ENCODE data around the gene C16orf87. TPM values are rescaled to one million over a fixed set of nuclear protein-coding genes. Genes with fewer than 3 reads are reported as not detected.
"Not testable (repeated sequence)": the region's sequence is repeated elsewhere in the genome, so short reads cannot be mapped to it uniquely, and the experiment has no call there.

Gene C16orf87, protein sequence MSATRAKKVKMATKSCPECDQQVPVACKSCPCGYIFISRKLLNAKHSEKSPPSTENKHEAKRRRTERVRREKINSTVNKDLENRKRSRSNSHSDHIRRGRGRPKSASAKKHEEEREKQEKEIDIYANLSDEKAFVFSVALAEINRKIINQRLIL
- polyA plus RNA-seq (ENCODE audit: insufficient read length in 4 of 4): 10 to 100 TPM; 20.3 to 36.7 (median 29.6) TPM

DNA sequence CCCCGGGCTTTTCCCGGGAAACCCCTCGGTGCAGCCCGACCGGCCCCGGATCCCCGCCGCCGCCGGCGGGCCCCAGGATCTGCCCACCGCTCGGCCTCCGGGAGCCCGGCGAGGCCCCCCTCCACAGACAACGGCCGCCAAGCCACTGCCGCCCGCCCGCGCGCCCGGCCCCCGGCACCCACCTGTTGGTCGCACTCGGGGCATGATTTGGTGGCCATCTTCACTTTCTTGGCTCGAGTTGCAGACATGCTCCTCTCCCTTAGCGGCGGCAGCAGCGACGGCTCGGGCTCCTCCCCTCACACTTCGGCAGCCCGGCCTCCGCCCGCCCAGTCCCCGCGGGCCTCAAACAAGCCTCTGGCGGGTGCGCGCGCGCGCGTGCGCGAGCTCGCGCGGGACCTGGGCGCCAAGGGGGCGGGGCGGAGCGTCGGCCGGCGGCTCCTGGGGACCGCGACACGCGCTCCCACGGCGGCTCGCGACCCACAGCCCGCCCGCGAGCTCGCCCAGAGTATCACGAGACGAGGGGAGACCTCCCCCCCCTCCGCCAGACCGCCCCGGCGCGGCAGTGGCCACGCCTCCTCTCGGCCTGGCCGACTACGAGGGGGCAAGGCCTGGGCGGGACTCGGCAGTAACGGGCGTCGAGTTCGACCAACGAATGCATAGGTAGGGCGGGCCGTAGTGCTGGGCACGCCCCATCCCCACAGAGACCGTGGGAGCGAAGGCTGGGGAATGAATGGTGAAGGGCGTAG lies at the start of gene C16orf87:
TSS of gene C16orf87 (minus strand) at position 279 of the 746 bp plus-strand sequence. CDS start at position 248, 31 bp downstream.
- peak; percentile 82 to 85 (median 84) for DNase-seq (ENCODE audit: low read depth in 4 of 4, low spot score in 3 of 4)

DNA sequence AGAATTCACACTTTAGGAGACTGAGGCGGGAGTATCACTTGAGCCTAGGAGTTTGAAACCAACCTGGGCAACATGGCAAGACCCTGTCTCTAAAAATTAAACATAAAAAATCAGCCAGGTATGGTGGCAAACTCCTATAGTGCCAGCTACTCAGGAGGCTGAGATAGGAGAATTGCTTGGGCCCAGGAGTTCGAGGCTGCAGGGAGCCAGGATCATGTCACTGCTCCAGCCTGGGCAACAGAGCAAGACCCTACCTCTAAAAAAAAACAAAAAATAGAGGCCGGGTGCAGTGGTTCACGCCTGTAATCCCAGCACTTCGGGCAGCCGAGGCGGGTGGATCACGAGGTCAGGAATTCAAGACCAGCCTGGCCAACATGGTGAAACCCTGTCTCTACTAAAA lies 44.3 kb upstream of the C16orf87 start:
- no peak for DNase-seq (ENCODE audit: low read depth in 4 of 4, low spot score in 3 of 4)

DNA sequence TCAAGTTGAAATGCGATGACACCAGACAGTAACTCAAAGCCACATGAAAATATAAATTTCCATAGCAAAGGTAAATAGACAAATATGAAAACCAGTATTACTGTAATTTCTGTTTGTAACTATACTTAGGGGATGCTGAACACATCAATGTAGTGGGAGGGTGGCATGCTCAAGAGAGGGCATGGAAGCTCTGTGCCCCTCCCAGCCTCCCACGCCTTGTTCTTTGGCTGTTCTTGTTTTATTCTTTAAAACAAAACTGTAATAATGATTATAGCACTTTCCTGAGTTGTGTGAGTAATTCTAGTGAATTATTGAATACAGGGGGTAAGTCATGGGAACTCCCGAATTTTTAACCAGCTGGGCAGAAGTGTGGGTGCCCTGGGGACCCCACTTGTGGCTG lies 42.2 kb upstream of the C16orf87 start:
- DNase-seq (ENCODE audit: low read depth in 4 of 4, low spot score in 3 of 4): no peak

DNA sequence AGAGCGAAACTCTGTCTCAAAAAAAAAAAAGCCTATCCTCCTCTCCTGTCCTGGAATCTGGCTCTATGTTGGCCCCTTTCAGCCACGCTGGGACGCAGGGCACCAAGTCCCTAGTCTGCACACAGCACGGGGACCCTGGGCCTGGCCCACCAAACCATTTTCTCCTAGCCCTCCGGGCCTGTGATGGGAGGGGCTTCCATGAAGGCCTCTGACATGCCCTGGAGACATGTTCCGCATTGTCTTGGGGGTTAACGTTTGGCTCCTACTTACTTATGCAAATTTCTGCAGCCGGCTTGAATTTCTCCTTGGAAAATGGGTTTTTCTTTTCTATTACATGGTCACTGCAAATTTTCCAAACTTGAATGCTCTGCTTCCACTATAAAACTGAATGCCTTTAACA lies 40.6 kb upstream of the C16orf87 start:
- DNase-seq (ENCODE audit: low read depth in 4 of 4, low spot score in 3 of 4): no peak

DNA sequence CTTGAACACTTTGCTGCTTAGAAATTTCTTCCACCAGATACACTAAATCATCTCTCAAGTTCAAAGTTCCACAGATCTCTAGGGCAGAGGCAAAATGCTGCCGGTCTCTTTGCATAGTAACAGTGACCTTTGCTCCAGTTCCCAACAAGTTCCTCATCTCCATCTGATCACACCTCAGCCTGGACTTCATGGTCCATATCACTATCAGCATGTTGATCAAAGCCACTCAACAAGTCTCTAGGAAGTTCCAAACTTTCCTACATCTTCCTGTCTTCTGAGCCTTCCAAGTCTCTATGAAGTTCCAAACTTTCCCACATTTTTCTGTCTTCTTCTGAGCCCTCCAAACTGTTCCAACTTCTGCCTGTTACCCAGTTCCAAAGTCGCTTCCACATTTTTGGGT lies 37.9 kb upstream of the C16orf87 start:
- not testable (repeated sequence) for DNase-seq (ENCODE audit: low read depth in 4 of 4, low spot score in 3 of 4)

DNA sequence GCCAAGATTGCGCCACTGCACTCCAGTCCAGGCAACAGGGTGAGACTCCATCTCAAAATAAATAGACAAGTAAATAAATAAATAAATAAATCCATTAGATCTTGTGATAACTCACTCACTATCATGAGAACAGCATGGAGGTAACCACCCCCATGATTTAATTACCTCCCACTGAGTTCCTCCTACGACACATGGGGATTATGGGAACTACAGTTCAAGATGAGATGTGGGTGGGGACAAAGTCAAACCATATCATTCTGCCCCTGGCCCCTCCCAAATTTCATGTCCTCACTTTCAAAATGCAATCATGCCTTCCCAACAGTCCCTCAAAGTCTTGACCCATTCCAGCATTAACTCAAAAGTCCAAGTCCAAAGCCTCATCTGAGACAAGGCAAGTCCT lies 36.5 kb upstream of the C16orf87 start:
- DNase-seq (ENCODE audit: low read depth in 4 of 4, low spot score in 3 of 4): not testable (repeated sequence)

DNA sequence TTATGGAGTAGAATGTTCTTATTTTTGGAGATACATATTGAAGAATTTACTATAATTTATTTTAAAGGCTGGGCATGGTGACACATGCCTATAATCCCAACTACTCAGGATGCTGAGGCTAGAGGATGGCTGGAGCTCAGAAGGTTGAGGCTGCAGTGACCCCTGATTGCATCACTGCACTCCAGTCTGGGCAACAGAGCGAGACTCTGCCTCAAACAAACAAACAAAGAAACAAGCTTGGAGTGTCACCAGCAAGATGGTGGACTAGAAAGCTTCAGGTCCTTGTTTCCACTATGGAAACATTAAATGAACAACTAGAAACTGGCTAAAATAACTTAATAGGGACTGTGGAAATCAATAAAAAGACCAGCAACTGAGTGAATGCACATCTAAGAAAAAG lies 35.3 kb upstream of the C16orf87 start:
- DNase-seq (ENCODE audit: low read depth in 4 of 4, low spot score in 3 of 4): no peak

DNA sequence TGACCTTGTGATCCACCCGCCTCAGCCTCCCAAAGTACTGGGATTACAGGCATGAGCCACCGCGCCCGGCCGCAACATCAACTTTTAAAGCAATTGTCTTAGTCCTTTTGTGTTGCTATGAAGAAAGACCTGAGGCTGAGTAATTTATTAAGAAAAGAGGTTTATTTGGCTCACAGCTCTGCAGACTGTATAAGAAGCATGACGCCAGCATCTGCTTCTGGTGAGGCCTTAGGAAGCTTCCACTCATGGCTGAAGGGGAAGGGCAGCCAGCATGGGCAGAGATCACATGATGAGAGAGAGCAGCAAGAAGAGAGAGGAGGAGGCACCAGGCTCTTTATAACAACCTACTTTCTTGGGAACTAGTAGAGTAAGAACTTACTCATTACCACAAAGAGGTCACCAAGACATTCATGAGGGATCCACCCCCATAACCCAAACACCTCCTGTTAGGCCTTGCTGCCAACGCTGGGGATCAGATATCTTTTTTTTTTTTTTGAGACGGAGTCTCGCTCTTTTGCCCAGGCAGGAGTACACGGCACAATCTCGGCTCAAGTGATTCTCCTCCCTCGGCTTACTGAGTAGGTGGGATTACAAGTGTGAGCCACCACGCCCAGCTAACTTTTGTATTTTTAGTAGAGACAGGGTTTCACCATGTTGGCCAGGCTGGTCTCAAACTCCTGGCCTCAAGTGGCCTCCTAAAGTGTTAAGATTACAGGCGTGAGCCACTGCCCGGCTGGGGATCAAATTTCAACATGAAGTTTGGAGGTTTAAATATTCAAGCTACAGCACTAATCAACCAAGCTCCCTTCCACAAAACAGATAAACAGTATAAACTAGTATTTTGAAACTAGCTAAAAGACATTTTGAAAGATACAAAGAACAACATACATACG lies 31.8 kb upstream of the C16orf87 start:
- no peak for DNase-seq (ENCODE audit: low read depth in 4 of 4, low spot score in 3 of 4)

DNA sequence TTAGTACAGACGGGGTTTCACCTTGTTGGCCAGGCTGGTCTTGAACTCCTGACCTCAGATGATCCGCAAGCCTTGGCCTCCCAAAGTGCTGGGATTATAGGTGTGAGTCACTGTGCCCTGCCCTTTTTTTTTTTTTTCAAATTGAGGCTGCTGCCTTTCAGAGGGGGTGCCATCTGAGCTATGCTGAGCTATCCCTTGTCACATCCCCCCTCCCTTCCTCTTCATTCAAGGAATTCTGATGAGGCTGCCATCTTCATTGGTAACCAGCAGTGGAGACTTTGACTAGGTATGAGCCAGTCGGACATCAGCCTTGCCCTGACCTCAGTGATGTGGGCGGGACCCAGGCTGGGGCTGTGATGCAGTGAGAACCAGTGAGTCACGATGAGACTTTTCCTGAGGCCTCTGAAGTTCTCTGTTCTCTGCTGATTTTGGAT lies 28.8 kb upstream of the C16orf87 start:
- DNase-seq (ENCODE audit: low read depth in 4 of 4, low spot score in 3 of 4): no peak

DNA sequence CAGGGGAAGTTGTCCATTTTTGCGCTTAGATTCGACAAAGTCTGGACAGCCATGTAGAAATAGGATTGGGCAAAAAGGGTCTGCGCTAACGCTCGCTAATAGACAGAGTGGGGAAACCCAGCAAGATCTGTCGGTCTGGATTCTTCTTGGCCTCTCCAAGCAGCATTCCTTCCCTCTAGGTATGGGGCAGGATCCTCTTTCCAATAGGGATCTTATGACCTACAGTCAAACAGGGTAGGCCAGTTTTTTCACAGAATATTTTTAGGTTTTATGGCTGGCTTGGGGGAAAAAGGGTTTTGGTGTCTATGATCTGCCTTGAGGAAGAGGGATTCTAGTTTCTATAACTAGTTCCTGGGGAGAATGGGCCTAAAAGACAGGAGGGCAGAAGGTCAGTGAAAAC lies 27.2 kb upstream of the C16orf87 start:
- no peak for DNase-seq (ENCODE audit: low read depth in 4 of 4, low spot score in 3 of 4)

DNA sequence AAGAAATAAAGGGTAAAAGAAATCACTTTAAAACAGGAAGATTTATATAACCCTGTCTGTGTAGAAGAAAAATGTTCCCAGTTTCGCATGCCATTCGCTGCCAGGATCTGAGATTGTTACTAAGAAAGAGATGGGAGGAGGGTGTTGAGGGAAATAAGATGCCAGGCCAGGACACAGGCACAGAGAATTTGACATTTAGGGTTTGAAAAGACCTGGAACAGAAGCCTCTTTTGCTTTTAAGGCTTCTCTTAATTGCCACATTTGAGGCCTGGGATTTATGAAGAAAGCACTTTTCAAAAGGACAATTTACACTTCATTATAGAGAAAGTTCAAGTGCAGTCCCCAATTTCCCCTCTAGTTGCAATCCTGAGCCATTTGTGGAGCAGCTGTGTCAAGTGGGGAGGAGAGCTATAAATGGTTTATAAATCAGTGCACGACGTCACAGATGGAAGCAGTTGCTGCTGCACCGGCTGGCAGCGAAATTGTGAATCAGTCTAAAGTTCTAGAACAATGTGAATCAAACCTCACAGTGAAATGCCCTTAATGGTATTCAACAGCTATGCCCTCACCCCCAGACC lies 26.5 kb upstream of the C16orf87 start:
- peak in 3 of 4 donors; percentile 35 to 51 (median 40) for DNase-seq (ENCODE audit: low read depth in 4 of 4, low spot score in 3 of 4)

DNA sequence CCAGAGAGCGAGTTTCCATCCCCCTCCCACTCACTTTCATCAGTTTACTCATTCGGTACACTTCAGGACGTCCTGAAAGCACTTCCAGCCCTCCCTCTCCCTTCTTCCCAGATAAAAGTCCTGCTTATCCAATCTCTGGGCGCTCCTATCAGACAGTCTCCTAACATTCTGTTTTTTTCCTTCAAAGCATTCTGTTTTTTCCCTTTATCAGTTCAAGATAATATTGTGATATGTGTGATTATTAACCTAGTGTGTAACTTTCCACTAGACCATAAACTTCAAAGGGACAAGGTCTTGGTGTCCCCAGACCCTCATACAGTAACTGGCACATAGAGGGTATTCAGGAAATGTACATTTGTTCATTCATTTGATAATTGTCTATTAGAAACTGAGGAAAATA lies 24.4 kb upstream of the C16orf87 start:
- DNase-seq (ENCODE audit: low read depth in 4 of 4, low spot score in 3 of 4): no peak

DNA sequence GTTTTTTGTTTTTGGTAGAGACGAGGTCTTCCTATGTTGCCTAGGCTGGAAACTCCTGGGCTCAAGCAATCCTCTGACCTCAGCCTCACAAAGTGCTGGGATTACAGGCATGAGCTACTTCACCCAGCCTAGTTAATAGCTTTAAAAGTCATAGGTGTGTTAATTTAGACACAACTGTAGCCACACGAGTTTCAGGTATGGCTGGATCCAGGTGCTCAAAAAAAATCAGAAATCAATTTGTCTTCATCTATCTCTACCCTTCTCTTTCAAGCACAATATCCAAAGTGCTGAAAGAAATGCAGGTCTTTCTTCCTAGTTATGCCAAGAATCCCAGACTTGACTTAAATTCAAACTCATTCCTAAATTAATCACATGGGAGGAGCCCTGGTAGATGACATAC lies 23.9 kb upstream of the C16orf87 start:
- no peak for DNase-seq (ENCODE audit: low read depth in 4 of 4, low spot score in 3 of 4)

DNA sequence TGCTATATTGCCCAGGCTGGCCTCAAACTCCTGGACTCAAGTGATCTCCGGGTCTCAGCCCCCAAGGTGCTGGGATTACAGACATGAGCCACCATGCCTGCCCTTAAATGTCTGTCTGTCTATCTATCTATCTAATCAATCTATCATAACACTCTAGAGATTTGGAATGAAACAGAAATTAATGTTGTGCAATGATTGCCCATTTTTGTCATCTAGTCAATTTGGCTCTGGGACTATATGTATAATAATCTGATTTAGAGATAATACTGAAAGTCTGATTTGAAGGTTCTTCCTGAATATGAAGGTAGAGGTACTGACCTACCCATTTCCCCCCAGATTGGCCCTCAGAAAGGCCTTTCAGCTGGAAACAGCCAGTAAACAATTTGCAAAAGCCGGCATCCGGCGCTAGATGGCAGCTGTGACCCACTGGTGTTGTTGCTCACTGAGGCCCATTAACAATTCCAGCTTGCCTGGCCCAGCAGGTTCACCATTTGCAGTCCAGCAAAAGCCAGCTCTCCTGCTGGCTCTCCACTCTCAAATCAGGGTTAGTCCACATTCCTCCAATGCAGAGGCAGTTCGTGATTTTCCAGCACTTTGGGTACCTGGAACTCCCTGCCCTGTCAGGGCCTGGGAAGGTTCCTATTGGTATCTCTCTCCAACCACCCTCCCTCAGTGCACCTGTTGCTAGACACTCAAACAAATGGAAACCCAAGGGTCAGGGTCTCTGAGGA lies 22.9 kb upstream of the C16orf87 start:
- DNase-seq (ENCODE audit: low read depth in 4 of 4, low spot score in 3 of 4): peak; percentile 50 to 64 (median 62)

DNA sequence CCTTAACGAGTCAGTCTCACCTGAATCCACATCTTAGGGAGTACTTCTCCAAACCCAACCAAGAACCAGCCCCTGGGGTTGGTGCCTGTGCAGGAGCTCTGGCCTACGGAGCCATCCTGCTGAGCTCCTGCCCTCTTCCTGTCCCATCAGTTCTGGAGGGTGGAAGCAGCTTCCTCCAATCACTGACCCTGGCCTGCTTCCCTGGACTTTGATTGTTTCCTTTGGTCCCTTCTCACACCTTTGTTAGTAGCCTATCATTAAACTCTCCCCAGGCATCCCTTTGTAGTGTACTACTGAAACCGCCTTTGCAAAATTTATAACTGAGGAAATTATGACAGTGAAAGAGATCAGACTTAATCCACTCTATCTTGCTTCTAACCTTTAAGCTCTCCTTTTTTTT lies 21.1 kb upstream of the C16orf87 start:
- no peak for DNase-seq (ENCODE audit: low read depth in 4 of 4, low spot score in 3 of 4)

DNA sequence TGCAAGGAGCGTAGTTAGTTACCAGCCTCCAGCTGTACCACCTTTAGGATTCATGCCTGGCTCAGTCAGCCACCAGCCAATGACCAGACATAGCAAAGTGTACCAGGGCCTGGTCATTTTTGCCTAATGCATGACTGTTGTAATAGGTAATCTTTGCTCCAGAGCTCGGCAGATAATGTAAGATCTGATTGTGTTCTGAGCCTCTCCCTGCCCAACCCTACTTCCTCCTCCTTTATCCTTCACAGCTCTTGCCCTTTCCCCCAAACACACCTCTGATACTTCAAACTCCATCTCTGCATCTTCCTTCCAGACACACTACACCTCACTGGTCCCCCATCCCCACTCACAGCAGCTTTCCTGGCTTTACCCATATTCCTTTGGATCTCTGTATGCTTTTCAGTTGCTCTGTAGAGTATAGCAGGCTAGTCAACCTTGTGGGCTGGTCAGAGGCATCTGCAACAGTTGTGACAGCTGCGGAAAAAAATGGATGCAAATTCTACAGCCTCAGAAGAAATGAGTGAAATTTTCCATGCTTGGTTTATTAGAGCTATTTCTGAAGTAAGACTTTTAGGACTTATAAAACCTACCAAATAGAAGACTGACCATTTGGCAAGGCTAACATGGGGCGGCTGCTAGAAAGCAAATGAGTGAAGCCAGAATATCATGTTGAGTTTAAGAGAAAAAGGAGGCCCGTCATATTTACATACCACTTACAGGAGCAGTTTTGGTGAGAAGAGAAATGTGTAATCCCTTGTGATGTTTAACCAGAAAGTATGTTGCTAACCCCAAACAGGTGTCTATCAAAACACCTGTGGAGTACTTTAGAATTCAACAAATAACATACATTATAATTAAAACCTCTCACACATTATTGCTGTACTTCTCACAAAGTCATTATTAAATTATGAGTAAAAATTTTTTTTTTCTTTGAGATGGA lies 19.9 kb upstream of the C16orf87 start:
- no peak for DNase-seq (ENCODE audit: low read depth in 4 of 4, low spot score in 3 of 4)

DNA sequence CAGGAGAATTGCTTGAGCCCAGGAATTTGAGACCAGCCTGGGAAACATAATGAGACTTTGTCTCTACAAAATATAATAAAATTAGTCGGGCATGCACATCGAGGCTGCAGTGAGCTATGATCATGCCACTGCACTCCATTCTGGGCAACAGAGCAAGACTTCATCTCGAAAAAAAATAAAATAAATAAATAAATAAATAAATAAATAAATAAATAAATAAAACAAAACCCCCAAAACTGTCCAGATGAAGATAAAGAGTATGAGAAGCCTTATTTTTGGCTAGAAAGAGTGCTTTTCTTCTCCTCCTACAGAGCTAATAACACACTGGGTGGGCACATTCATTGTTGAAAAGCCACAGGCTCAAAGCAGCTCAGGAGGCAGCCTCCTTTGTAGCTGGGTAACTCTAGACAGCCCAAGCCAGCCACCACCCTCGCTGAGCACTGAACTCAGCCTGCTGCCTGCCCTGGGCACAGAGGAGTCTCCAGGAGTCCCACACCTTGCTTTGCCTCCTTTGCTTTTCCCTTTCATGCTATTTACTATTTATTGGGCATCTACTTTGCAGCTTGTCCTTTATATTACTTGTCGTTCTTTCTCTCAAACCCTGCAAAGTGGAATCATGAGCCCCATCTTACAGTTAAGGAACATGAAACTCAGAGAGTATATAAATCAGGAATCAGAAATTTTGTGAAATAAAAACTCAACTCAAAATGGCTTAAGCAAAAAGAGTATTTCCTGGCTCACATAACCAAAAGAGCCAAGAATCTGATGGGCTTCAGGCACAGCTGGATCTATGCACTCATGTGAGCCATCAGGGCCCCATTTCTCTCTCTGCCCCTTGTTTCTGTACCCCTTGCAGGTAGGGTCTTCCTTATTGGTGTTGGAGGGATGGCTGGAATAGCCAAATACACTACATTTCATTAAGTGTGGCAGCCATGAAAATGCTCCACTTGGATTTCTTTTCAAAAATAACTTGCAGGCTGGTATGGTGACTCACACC lies 18.1 kb upstream of the C16orf87 start:
- no peak for DNase-seq (ENCODE audit: low read depth in 4 of 4, low spot score in 3 of 4)

DNA sequence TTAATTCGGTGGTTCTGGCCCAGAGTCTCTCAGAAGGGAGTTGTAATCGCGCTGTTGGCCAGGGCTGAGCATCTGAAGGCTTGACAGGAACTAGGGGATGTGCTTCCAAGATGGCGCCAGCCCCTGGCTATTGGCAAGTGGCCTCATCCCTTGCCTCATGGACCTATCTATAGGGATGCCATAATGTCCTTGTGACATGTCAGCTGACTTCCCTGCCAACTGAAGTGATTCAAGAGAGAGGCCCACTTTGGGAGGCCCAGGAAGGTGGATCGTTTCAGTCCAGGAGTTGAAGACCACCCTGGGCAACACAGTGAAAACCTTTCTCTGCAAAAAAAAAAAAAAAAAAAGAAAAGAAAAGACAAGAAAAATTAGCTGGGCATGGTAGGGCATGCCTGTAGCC lies 15.0 kb upstream of the C16orf87 start:
- no peak for DNase-seq (ENCODE audit: low read depth in 4 of 4, low spot score in 3 of 4)

All from left renal pelvis (tissue), 4 donors.